ENCODE measurements around the gene TTC7B. TPM values are rescaled to one million over a fixed set of nuclear protein-coding genes. Genes with fewer than 3 reads are reported as not detected.

The TTC7B gene
- total and polyA plus RNA-seq, 2 donors (not counting 3 experiments of a cell fraction or from before 2014, with no cell fraction given): 46.8 to 76.5 TPM

GRCh38 chr14:90813442-90813841 is 2.8 kb downstream of the TTC7B start:
- ChIA-PET POLR2A (no interaction called here), CTCF (interaction anchor here (1.3 to 1.9 kb wide), 2 partner anchors 18 to 55 kb away, joined by 4 to 6 read pairs; no protein-coding TSS in a partner anchor)
- H3K27ac ChIP-seq (ENCODE audit: insufficient read depth, low read depth, low read length): no peak overlapping the region
- H4K20me1 ChIP-seq (replicated peaks; ENCODE audit: control insufficient read depth, extremely low read depth, insufficient read depth, low read length): no peaks in the 10 kb centered on the region
- dilution Hi-C loops (cut with MboI; ENCODE audit: extremely low pct_ligation_motif_present, low sequenced_read_pairs): no loop called here
- H3K79me2 ChIP-seq (ENCODE audit: control insufficient read depth, insufficient read depth, low read length): peaks cover 65% of the 10 kb centered on the region
- H3K4me1 ChIP-seq (ENCODE audit: control insufficient read depth, extremely low read depth, insufficient read depth, low read length): peaks cover 16% of the 10 kb centered on the region
- FAIRE-seq: no peak
- no peak overlapping the region for H3K4me2 ChIP-seq (ENCODE audit: insufficient read depth, low read length)
- no peak overlapping the region for H3K9ac ChIP-seq (replicated peaks; ENCODE audit: extremely low read depth, insufficient read depth, low read length)
- BruUV-seq (replicated peaks): no TSS peak
- no peaks in the 10 kb centered on the region for H3K27me3 ChIP-seq (ENCODE audit: control insufficient read depth in 2 of 2, insufficient read depth in 2 of 2, low read length in 2 of 2)
- no peak for DNase-seq (ENCODE audit: low read depth, low spot score)
- no peaks in the 10 kb centered on the region for H3K36me3 ChIP-seq (ENCODE audit: control insufficient read depth in 2 of 2, extremely low read depth in 1 of 2, insufficient read depth in 2 of 2, low read length in 2 of 2)
- H3K9me3 ChIP-seq (replicated peaks; ENCODE audit: control insufficient read depth, insufficient read depth, low read length): no peaks in the 10 kb centered on the region
- H2AFZ ChIP-seq (ENCODE audit: low read depth, low read length): no peak overlapping the region
- no peaks in the 10 kb centered on the region for H3K9me1 ChIP-seq (replicated peaks; ENCODE audit: control insufficient read depth, extremely low read depth, insufficient read depth, low read length)
- no peak for TF ChIP-seq MAX (IDR thresholded peaks at IDR 0.05; ENCODE audit: insufficient read depth, insufficient read length)
- TF ChIP-seq CTCF (IDR thresholded peaks at IDR 0.05; ENCODE audit: extremely low read depth in 1 of 2, insufficient read depth in 1 of 2, low read depth in 1 of 2, low read length in 2 of 2): no peak
- no peak for TF ChIP-seq FOS (IDR thresholded peaks at IDR 0.05; ENCODE audit: borderline replicate concordance, insufficient read depth, low read length)
- TF ChIP-seq JUN (IDR thresholded peaks at IDR 0.05; ENCODE audit: borderline replicate concordance, insufficient read depth, insufficient read length, low read depth): no peak
- TF ChIP-seq POLR2AphosphoS5 (IDR thresholded peaks at IDR 0.05; ENCODE audit: insufficient read depth, low read depth, low read length): no peak
- no peak for TF ChIP-seq MYC (IDR thresholded peaks at IDR 0.05; ENCODE audit: low read depth, low read length)
- TF ChIP-seq EZH2 (IDR thresholded peaks at IDR 0.05; ENCODE audit: borderline replicate concordance, low read depth, low read length, severe bottlenecking): no peak
- TF ChIP-seq GATA2 (IDR thresholded peaks at IDR 0.05; ENCODE audit: insufficient read depth, insufficient read length, low read depth, low read length): no peak
- TF ChIP-seq POLR2A (IDR thresholded peaks at IDR 0.05; ENCODE audit: low read depth, low read length): no peak
- intact Hi-C loops (cut with micrococcal nuclease): no loop called here
- no peak overlapping the region for H3K4me3 ChIP-seq (replicated peaks in 1 of 3; ENCODE audit: insufficient read depth in 1 of 3, low read depth in 1 of 3, low read length in 3 of 3)

Data from endothelial cell of umbilical vein (primary cell).